ENCODE data around the gene RHOBTB1.

RHOBTB1 gene

GRCh38 chr10:60965696-60966095 is 21.7 kb upstream of the RHOBTB1 start:
- no peak for DNase-seq (ENCODE audit: low spot score)

- peak; percentile 82 for DNase-seq (ENCODE audit: low spot score)
Measured at GRCh38 chr10:60964257-60965235, 20.6 kb upstream of the RHOBTB1 start.

GRCh38 chr10:60963441-60964256 is 19.7 kb upstream of the RHOBTB1 start:
- no peak for DNase-seq (ENCODE audit: low spot score)

- no peak for DNase-seq (ENCODE audit: low spot score)
Measured at GRCh38 chr10:60962946-60963345, 19.0 kb upstream of the RHOBTB1 start.

- DNase-seq (ENCODE audit: low spot score) = no peak
Measured at GRCh38 chr10:60960913-60961312, 16.9 kb upstream of the RHOBTB1 start.

- no peak for DNase-seq (ENCODE audit: low spot score)
Measured at GRCh38 chr10:60960031-60960430, 16.0 kb upstream of the RHOBTB1 start.

- no peak for DNase-seq (ENCODE audit: low spot score)
Measured at GRCh38 chr10:60958892-60959601, 15.1 kb upstream of the RHOBTB1 start.

- no peak for DNase-seq (ENCODE audit: low spot score)
Measured at GRCh38 chr10:60957667-60958221, 13.8 kb upstream of the RHOBTB1 start.

GRCh38 chr10:60955957-60956425 is 12.0 kb upstream of the RHOBTB1 start:
- no peak for DNase-seq (ENCODE audit: low spot score)

- no peak for DNase-seq (ENCODE audit: low spot score)
Measured at GRCh38 chr10:60955316-60955715, 11.3 kb upstream of the RHOBTB1 start.

GRCh38 chr10:60954035-60954434 is 10.1 kb upstream of the RHOBTB1 start:
- no peak for DNase-seq (ENCODE audit: low spot score)

GRCh38 chr10:60953420-60953819 is 9.4 kb upstream of the RHOBTB1 start:
- DNase-seq (ENCODE audit: low spot score) = no peak

- DNase-seq (ENCODE audit: low spot score) = no peak
Measured at GRCh38 chr10:60952846-60953220, 8.8 kb upstream of the RHOBTB1 start.

- no peak for DNase-seq (ENCODE audit: low spot score)
Measured at GRCh38 chr10:60952067-60952845, 8.3 kb upstream of the RHOBTB1 start.

- DNase-seq (ENCODE audit: low spot score) = no peak
Measured at GRCh38 chr10:60951272-60951724, 7.3 kb upstream of the RHOBTB1 start.

- DNase-seq (ENCODE audit: low spot score) = no peak
Measured at GRCh38 chr10:60950300-60950699, 6.3 kb upstream of the RHOBTB1 start.

- no peak for DNase-seq (ENCODE audit: low spot score)
Measured at GRCh38 chr10:60948851-60949250, 4.9 kb upstream of the RHOBTB1 start.

- DNase-seq (ENCODE audit: low spot score) = no peak
Measured at GRCh38 chr10:60944910-60945297, 919 bp upstream of the RHOBTB1 start.

- DNase-seq (ENCODE audit: low spot score) = peak; percentile 80
Measured at GRCh38 chr10:60943316-60944057, 498 bp downstream of the RHOBTB1 start.

GRCh38 chr10:60942788-60943315 is 1.1 kb downstream of the RHOBTB1 start:
- no peak for DNase-seq (ENCODE audit: low spot score)
